22Rv1 (cell line): ENCODE results near the gene JHY.

Experiments used
- H3K27ac ChIP-seq: fragments of 450-650 bp; 2 replicates; pipeline ENCODE4 v1.5.1; 2017
- ZFX ChIP-seq: fragments of 450-650 bp; IDR thresholded peaks from 2 replicates; pipeline ENCODE4 v1.6.1; 2017; ENCODE audit warnings: antibody characterized with exemption, borderline replicate concordance
- TF ChIP-seq, protein P1 (sequence below): fragments of 450-650 bp; IDR thresholded peaks from 2 replicates; pipeline ENCODE4 v1.5.1; 2017; ENCODE audit warnings: mild to moderate bottlenecking

Gene JHY

DNA sequence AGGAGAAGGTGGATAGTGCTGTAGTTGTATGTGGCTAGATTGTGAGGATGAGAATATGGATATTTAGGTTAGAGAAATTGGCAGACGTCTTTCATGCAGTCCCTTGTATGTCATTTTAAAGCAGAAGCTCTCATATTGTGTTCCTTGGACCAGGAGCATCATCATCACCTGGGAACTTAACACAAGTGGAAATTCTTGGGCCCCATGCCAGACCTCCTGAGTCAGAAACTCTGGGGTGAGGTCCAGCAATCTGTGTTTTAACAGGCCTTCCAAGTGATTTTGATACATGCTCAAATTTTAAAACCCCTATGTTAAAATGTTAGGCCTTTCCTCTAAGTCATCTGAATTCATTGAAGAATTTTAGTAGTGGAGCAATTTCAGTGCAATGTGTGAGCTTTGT is 34.8 kb downstream of the JHY start:
- TF ChIP-seq, protein P1, sequence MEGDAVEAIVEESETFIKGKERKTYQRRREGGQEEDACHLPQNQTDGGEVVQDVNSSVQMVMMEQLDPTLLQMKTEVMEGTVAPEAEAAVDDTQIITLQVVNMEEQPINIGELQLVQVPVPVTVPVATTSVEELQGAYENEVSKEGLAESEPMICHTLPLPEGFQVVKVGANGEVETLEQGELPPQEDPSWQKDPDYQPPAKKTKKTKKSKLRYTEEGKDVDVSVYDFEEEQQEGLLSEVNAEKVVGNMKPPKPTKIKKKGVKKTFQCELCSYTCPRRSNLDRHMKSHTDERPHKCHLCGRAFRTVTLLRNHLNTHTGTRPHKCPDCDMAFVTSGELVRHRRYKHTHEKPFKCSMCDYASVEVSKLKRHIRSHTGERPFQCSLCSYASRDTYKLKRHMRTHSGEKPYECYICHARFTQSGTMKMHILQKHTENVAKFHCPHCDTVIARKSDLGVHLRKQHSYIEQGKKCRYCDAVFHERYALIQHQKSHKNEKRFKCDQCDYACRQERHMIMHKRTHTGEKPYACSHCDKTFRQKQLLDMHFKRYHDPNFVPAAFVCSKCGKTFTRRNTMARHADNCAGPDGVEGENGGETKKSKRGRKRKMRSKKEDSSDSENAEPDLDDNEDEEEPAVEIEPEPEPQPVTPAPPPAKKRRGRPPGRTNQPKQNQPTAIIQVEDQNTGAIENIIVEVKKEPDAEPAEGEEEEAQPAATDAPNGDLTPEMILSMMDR: no peak
- no peak for TF ChIP-seq ZFX
- H3K27ac ChIP-seq: no peak overlapping the region

DNA sequence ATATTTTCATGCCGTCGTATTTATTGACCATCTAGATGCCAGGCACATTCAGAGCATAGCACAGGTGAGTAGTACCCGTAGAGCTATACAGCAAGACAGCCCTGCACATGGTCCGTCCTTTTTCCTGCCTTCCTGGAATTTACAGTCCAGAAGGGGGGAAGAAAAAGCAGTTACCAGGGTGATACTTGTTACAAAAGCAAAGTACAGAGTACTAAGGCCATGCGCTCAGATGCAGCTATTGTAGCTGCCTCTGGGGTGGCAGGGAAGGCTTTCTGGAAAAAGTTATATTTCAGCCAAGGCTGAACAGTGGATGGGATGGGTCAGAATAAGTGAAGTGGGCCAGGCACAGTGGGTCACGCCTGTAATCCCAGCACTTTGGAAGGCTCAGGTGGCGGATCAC is 36.2 kb downstream of the JHY start:
- TF ChIP-seq, protein P1: no peak
- no peak for TF ChIP-seq ZFX
- no peak overlapping the region for H3K27ac ChIP-seq

DNA sequence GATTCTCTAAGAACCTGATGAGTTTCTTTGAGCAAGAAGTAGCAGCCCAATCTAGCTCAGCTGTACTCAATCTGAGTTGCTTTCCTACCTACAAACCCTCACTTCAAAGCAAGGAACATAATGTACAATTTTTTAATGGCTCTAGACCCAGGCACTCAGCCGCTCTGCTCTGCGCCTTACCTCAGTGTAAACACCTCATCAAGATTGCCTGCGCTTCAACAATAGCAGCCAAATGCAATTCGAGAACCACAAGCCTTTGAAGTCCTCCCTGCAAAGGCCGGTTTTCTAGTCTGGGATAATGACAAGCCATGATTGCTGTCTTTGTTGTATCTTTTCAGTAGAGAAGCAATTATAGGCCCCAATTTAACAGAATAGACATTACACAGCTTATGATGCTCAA is 38.0 kb downstream of the JHY start:
- H3K27ac ChIP-seq: no peak overlapping the region
- TF ChIP-seq, protein P1: no peak
- TF ChIP-seq ZFX: no peak

DNA sequence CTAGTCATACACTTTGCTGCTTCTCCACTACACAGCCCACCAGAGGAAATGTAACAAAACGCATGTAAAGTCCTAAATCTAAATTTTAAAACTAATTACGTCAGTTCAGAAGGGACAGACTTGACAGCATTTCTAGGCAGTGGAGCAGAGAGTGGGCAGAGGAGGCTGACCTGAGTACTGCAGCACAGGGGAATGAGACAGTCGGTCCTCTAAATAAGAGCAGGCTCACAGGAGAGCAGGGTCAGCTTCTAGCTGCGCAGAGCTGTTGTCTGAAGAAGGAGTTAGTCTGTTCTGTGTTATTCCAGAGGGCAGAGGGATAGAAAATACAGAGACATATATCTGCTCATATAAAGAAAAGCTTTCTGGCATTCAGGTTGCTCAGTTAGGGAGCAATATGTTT is 40.3 kb downstream of the JHY start:
- H3K27ac ChIP-seq: no peak overlapping the region
- TF ChIP-seq, protein P1: no peak
- no peak for TF ChIP-seq ZFX

DNA sequence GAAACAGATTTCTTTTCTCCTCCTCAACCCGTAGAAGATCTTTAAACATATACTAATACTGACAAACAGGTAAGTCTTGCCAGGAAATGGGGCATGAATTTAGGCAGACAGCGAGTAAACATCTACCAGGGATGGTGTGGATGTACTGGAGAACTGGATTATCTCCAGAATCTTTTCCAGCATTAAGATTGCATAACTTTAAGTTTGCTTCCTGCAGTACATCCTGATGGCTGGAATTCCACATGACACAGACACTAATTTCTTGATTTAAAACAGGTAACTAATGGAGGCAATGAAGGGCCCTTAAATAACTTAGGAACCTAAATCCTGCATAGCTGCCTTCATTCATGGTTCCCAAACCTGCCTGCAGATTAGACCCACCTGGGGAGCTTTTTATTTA is 40.7 kb downstream of the JHY start:
- TF ChIP-seq, protein P1: no peak
- TF ChIP-seq ZFX: no peak
- no peak overlapping the region for H3K27ac ChIP-seq

DNA sequence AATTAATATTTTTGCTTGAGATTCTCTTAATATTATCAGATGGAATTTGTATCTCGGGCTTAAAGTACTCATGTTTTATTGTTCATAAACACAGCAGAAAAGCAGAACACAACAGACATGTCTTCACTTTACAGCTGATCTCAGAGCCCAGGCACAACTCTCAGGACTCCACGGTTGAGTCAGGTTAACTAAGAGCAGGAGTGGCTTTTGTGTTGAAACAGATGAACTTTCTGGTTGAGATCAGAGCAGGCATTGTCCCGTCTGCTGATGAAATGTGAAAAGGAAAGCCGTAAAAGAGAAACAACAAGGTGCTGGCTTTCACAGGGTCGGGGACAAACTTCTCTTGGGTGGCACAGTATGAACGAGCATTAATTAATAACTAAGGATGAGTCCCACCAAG is 49.0 kb downstream of the JHY start:
- TF ChIP-seq, protein P1: no peak
- TF ChIP-seq ZFX: no peak
- no peak overlapping the region for H3K27ac ChIP-seq

DNA sequence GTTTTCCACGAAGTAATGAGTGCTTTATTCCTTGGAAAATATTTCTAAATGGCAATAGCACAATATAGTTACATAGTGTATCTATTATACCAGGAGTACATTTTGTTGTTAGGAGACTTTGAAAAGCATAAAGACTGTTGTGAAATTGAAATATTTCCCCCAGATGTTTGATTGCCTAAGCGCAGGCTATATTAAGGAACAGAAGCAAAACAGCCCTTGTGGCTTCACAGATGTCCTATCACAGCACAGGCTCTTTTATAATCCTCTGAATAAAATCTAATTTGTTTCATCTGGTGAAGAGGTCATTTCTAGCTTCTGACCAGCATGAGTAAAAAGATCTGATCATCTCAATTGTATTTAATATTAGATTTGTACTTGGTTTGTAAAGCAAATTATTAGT is 50.9 kb downstream of the JHY start:
- no peak overlapping the region for H3K27ac ChIP-seq

More for the DNA sequence above, 50.9 kb downstream of the JHY start:
- TF ChIP-seq ZFX: no peak
- TF ChIP-seq, protein P1: no peak
